Fibroblast of pulmonary artery (primary cell): ENCODE results near the gene MDFIC.
"Not testable (repeated sequence)": the region's sequence is repeated elsewhere in the genome, so short reads cannot be mapped to it uniquely, and the experiment has no call there.

ENCODE experiments used
- DNase-seq: peaks from one replicate; pipeline ENCODE4 v3.0.0-alpha.2; 2010; ENCODE audit warnings: low read depth
- H3K4me3 ChIP-seq: replicated peaks from 2 replicates; pipeline ENCODE4 v1.5.1; 2011; ENCODE audit warnings: low read depth, mild to moderate bottlenecking, control low read depth, low read length, moderate library complexity
- CTCF ChIP-seq: IDR thresholded peaks from 2 replicates; pipeline ENCODE4 v1.5.1; 2011; ENCODE audit warnings: mild to moderate bottlenecking, control low read depth, low read length, inconsistent platforms; ENCODE audit errors: missing control alignments

MDFIC gene

GRCh38 chr7:114922026-114922651, at the start of gene MDFIC:
MDFIC (plus strand) TSS chr7:114922094; CDS start chr7:114923034, 940 bp downstream.
- TF ChIP-seq CTCF, result no peak
- peak; percentile 66 for DNase-seq
- H3K4me3 ChIP-seq, result peak within 1 kb of the TSS; percentile 77

GRCh38 chr7:114874170-114874569, 47.7 kb upstream of the MDFIC start:
- peak; percentile 18 for DNase-seq
- H3K4me3 ChIP-seq, result no peak overlapping the region
- TF ChIP-seq CTCF, result no peak

- no peak for DNase-seq
- TF ChIP-seq CTCF, result no peak
- H3K4me3 ChIP-seq, result no peak overlapping the region
These were observed 46.7 kb upstream of the MDFIC start for GRCh38 chr7:114875186-114875585.

- no peak overlapping the region for H3K4me3 ChIP-seq
- no peak for TF ChIP-seq CTCF
- peak; percentile 22 for DNase-seq
These were observed 42.3 kb upstream of the MDFIC start for GRCh38 chr7:114879554-114879953.

- no peak overlapping the region for H3K4me3 ChIP-seq
- no peak for TF ChIP-seq CTCF
- no peak for DNase-seq
These were observed 36.1 kb upstream of the MDFIC start for GRCh38 chr7:114885836-114886235.

- H3K4me3 ChIP-seq, result no peak overlapping the region
- DNase-seq, result no peak
- no peak for TF ChIP-seq CTCF
These were observed 35.7 kb upstream of the MDFIC start for GRCh38 chr7:114886241-114886640.

- not testable (repeated sequence) for H3K4me3 ChIP-seq, DNase-seq
These were observed 32.8 kb upstream of the MDFIC start for GRCh38 chr7:114889116-114889515.
